ENCODE results near the gene CALY.

The CALY gene

GRCh38 chr10:133350283-133350949 lies 13.7 kb upstream of the CALY start:
- DNase-seq: no peak

DNA sequence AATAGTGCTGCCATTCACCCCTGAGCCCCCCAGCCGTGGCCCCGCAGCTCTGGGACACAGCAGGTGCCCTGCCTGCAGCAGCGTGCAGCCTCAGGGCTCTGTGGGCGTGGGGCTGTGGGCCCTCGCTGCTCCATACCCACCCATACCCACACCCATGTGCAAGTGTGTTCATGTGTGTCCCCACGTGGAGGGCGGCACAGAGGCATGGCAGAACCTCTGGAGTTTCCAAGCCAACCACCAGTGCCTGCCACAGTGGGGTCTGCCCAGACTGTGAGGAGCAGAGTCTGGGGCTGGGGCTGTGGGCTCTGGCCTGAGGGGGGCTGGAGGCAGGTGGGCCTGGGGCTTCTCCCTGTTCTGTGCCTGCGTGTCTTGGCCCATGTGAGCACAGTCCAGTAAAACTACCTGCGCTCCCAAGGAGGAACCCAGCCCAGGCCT lies 12.9 kb upstream of the CALY start:
- DNase-seq: no peak

- no peak for DNase-seq
Measured at GRCh38 chr10:133349160-133349568, 12.5 kb upstream of the CALY start.

GRCh38 chr10:133347710-133348517 lies 11.2 kb upstream of the CALY start:
- no peak for DNase-seq

GRCh38 chr10:133346413-133346812 lies 9.7 kb upstream of the CALY start:
- DNase-seq: no peak

DNA sequence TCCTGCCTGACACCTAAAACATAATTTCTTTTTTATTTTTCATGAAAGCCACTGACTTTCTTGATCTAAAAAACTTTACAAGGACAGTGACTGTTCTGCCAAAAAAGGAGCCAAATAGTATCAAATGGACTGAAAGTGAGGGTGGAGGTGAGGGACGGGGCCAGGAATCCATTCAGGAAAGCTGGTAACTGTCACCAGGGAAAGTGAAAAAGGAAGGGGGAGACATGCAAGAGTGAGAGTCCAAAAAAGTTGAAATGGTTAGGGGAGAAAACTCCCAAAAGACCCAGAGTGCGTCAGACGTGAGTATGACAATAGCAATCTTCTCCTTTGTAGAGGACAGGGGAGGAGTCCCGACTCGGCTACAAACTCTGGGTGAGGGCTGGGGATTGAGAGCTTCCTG lies 7.5 kb upstream of the CALY start:
- DNase-seq: no peak

DNA sequence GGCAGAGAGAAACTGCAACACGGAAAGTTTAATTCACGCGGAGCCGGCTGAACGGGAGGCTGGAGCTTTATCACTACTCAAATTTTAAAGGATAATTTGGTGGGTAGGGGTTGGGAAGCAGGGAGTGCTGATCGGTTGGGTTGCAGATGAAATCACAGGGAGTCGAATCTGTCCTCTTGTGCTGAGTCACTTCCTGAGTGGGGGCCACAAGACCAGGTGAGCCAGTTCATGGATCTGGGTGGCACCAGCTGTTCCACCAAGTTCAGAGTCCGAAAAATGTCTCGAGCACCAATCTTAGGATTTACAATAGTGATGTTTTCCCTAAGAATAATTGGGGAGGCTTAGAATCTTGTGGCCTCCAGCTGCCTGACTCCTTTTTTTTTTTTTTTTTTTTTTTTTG lies 6.9 kb upstream of the CALY start:
- DNase-seq: no peak

- DNase-seq: no peak
Measured at GRCh38 chr10:133342942-133343341, 6.2 kb upstream of the CALY start.

DNA sequence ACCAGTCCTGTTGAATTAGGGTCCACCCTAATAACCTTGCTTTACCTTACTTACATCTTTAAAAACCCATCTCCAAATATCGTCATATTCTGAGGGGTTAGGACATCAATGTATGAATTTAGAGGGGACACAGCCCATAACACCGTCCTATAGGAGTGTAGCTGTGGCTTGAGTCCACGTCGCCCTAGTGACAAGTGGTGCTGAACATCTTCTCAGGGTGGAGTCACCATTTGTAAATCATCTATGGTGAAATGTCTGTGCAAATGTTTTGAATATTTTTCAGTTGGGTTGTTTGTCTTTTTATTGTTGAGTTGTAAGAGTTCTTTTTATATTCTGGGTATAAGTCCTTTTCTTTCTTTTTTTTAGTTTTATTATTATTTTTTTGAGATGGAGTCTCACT lies 5.3 kb upstream of the CALY start:
- DNase-seq: no peak

- DNase-seq: no peak
Measured at GRCh38 chr10:133339708-133340380, 3.1 kb upstream of the CALY start.

DNA sequence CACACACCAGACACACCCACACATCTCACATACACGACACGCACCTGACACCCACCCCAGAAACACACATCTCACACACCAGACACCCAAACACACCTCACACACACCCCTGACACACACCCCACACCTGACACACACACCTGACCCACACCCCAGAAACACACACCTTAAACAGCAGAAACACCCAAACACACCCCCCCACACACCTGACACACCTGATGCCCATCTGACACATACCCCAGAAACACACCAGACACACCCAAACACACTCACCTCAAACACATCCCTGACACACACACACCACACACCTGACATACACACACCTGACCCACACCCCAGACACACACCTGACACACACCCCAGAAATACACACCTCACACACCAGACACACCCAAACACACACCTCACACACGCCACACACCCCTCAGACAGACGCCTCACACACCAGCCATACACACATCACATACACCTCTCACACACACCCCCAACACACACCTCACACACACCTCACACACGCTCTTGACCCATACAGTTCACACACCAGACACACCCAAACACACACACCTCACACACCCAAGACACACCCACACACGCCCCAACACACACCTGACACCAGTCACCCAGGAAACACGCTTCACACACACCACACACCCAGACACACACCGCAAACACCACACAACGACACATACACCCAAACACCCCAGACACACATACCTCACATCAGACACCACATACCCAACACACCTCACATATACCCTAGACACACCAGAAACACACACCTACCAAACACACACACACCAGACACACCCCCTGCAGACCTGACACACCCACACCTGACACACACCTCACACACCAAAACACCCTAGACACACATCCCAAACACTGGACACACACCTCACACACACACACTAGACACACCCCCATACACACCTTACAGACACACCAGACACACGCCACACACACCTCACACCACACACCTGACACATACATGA lies 1.7 kb upstream of the CALY start:
- no peak for DNase-seq

- no peak for DNase-seq
Measured at GRCh38 chr10:133337370-133337725, 652 bp upstream of the CALY start.

DNA sequence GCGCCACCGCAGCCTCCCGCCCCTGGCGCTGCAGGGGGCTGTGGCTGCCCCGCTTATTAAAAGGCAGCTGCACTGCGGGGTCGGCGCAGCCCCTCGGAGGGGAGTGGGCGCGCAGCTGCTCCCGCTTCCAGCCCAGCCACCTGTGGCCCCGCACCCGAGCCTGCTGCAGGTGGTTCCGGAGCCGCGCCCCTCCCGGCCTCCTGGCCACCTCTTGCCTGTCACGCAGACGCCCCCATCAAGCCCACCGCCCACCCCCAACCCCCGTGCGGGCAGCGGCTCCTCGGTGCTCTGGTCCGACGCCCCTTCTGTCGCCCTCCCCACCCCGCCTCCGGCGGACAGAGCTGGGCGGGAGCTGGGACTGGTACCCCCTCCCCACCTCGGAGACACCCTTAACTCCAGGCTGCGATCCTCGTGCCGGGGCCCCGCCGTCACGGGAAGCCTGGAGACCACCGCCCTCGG lies 549 bp downstream of the CALY start:
- DNase-seq: no peak

GRCh38 chr10:133335246-133336117 lies 1.2 kb downstream of the CALY start:
- DNase-seq: peak; percentile 51

DNA sequence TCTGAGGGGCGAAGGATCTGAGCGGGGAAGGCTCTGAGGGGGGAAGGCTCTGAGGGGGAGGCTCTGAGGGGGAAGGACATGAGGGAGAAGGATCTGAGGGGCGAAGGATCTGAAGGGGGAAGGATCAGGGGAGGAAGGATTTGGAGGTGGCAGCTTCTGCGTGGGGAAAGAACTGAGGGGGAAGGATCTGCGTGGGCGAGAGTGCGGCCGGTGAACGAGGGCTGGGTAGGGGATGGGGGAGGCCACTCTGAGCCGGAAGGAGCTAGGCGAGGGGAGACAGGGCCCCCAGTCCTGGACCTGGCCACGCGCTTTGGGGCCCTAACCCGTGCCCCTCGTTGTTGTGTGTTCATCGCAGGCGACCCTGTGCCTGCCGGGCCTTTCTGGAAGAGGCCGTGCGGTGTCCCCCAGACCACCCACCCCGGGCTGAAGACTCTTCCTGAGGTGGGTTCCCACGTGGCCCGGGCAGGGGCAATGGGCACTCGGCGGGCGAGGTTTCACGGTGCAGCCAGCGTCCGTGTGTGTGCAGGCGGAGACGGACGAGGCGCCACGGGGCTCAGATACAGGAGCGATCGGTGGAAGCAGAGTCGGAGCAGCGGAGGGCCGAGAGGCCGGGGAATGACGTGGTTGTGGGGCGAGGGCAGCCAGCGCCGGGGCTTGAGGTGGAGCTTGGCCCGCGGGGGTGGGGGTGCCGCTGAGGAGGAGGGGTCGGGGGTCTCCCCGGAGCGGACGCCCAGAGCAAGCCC lies 2.0 kb downstream of the CALY start:
- DNase-seq: no peak

GRCh38 chr10:133332936-133333699 lies 3.6 kb downstream of the CALY start:
- no peak for DNase-seq

DNA sequence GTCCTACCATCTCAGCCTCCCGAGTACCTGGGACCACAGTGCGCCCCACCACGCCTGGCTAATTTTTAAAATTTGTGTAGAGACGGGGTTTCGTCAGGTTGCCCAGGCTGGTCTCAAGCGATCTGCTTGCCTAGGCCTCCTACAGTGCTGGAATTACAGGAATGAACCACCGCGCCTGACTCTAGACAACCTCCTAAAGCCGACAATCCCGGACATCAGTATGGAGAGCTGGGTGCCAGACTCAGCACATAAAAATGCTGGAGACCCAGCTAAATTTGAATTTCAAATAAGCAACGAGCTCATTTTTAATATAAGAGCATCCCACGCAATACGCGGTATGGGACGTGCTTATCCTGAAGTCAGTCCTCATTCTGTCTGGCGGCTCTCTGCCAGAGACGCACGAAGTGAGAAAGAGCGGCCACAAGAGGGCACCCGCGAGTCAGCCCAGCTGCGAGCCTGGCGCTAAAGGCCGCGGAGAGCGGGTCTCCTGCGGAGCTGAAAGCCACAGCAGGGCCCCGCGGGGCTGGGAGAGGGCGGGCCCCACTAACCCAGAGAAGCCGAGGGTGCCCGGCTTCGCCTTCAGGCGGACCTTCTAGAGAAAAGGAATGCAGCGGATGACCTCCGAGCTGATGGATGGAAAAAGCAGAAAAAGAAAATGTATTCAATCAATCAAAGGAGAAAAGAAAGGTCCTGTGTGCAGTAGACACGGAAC lies 7.0 kb downstream of the CALY start:
- peak; percentile 86 for DNase-seq

DNA sequence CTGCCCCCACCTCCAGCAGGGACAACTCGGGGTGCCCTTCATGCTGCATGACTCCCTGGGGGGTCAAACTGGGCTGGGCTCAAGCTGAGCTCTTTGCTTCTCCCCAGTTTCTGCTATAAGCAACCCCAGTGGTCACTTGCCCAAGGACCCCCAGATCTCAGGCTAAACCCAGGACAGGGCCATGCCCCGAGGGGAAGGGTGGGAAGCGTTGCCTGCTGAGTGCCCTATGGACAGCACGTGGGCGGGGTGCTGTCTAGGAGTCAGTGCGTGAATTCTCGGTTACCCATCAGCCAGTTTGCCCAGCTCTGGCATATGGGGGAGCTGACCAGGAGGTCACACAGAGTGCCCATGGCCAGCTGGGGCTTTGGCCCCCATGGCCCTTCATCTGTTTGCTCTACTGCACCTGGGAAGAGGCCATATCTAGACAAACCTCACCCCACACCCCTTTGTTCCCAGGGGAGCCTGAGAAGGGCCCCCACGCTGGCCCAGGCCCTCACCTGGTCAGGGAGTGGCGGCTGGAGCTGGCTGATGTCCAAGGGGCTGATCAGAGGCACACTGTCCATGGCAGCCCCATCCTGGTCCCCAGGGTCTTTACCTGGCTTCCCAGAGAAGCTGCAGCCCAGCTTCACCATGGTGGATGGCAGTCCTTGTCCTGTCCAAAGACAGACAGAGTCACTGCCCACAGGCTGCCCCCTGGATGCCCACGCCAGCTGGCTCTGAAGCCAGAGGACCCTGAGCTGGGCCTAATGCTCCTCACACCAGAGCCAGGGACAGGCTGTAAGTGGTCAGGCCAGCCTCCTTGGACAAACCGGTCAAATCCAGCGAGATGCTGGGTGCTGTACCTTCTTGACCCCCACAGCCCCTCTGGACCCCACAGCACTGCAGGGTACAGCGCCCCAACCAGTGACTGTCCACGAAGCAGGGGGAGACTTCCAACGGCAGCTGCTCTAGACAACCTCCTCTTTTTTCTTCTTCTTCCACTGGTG lies 8.0 kb downstream of the CALY start:
- no peak for DNase-seq
